Posterior cingulate gyrus (tissue), 11 donors: ENCODE data around the gene PLCH2.
A peak's percentile ranks its signal among the peaks of the same experiment; 100 is the strongest.

ENCODE experiments used
- DNase-seq, 10 donors: peaks; one replicate each; pipeline versions ENCODE4 v3.0.0 to v3.0.0-alpha.2; 2020 to 2021; ENCODE audit warnings: mixed read lengths in 3 of 10
- intact Hi-C: fragments of 100-400 bp; cut with DNase I; formaldehyde crosslinking; loops from one replicate; pipeline ENCODE4 v1.15.1; 2023

Gene PLCH2

DNA sequence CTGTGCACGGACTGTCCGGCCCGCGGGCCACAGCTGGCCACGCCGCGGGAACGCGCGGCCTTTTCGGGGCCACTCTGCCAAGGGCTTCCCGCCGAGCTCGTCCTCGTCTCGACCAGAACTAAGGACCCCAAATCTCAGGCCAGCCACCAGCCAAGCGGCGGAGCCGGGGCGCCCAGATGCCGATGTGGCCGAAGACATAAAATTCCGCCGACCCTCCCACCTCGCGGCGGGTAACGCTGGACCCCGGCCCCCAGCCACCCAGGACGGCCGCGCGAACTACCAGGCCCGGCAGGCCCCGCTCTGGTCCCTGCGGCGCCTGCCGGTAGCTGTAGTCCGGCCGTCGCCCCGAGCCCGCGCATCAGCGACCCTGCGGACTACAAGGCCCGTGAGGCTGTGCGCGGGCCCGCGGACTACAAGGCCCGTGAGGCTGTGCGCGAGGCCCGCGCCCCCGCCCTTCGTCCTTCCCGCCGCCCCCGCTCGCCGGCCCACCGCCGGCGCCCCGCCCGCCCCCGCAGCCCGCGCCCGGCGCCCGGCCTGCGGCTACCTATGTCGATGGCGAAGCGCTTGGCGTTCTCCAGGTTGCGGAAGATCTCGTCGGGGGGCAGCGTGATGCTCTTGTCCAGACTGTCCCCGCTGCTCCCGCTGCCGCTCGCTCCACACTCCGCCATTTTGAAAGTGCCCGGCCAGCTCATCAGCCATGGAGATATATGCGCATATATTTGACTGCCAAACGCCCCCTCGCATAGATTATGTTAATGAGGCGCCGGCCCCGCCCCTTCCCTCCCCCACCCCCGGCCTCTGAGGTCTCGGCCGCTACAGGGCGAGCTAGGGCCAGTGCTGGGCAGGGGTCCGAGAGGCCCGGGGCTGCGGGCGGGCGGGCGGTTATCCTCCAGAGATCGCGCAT, 50.1 kb downstream of the PLCH2 start, which contains the start of gene PANK4:
Gene PANK4, minus strand, starts transcription at position 677 of the 904 bp plus-strand sequence. Its CDS starts 9 bp downstream, at position 668.
- intact Hi-C loops: loop anchor here (1.0 to 5.0 kb wide), 4 partner anchors 23 to 135 kb away; partner anchors contain the start of genes MORN1, PEX10, PRXL2B and RER1
- DNase-seq: peak; percentile 84 to 99 (median 91)

GRCh38 chr1:2526824-2527555, 50.9 kb downstream of the PLCH2 start:
- peak in 9 of 10 donors; percentile 63 to 96 (median 73) for DNase-seq
- intact Hi-C loops: loop anchor here (1.0 to 5.0 kb wide), 4 partner anchors 22 to 136 kb away; partner anchors contain the start of genes MORN1, PEX10, PRXL2B and RER1

- no peak for DNase-seq
- intact Hi-C loops: loop anchor here (2.0 to 5.0 kb wide), 3 partner anchors 21 to 115 kb away; partner anchors contain the start of genes PEX10 and PRXL2B
Measured at GRCh38 chr1:2527556-2527860, 51.4 kb downstream of the PLCH2 start.

GRCh38 chr1:2528016-2528415, 51.9 kb downstream of the PLCH2 start:
- peak in 5 of 10 donors; percentile 48 to 90 (median 65) for DNase-seq
- intact Hi-C loops: loop anchor here (5.0 kb wide), 1 partner anchor 116 kb away; the partner anchor contains the start of gene PEX10

GRCh38 chr1:2528611-2528965, 52.5 kb downstream of the PLCH2 start:
- no peak for DNase-seq
- intact Hi-C loops: loop anchor here (5.0 kb wide), 1 partner anchor 116 kb away; the partner anchor contains the start of gene PEX10

DNA sequence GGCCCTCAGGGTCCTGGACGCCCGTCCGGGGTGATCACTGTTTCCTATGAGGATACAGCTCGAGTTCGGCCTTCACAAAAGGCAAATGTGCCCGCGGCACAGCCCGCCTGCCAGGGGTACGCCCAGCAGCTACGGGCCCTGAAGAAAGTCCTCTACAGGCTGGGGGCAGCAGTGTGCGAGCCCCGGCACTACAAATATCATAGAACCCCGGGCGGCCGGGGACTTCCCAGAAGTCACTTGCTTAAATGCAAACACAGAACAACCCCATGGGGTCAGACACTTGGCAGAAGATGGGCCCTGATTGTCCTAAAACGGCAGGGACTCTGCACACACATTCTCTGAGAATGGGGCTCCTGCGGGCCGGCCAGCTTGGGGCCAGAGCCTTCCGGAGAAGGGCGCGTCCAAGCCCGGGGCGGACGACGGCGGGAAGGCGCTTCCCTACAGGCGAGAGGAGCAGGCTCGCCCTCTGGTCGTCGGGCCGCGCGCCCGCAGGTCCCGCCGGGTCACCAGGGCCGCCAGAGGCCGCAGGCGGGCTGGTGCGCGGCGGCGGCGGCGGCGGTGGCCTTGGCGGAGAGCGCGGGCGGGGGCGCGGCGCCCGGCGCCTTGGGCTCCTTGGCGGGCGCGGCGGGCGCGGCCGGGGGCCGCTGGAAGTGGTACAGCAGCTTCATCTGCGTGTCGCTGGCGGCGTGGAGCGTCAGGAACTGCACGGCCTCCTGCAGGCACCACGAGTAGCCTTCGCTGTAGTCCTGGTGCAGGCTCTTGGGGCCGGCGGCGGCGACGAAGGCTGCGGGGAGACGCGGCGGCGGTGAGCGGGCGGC, 53.1 kb downstream of the PLCH2 start:
- peak in 1 of 10 donors; percentile 52 for DNase-seq
- intact Hi-C loops: loop anchor here (5.0 kb wide), 1 partner anchor 117 kb away; the partner anchor contains the start of gene PEX10

DNA sequence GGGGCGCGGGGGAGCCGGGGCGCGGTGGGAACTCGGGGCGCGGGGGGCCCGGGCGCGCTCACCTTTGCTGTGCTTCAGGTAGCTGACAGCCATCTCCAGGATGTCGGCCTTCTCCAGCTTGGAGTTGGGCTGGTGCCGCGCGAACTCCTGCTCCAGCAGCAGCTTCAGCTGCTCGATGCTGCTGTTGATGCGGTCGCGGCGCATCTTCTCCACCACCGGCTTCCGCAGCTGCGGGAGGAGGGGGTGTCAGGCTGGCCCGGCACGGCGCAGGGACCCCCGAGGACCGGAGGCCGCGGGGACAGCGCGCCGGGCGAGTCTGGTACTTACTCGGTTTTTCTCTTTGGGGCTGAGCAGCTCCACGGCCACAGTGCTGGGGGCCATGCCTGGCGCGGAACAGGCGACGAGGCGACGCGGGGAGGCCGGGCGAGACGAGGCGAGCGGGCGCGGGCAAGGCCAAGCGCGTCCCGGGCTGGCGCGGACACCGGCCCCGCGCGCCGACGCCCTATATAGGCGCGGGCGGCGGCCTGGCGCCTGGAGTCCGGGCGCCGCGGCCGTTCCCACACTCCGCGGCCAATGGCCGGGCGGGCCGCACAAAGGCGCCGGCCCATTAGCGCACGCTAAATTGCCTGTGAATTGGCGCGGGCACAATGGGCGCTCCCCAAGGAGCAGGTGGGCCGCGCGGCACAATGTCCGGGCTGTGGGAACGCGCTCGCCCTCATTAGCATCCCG, 53.9 kb downstream of the PLCH2 start, which contains the start of gene HES5:
Gene HES5, minus strand, starts transcription at position 480 of the 729 bp plus-strand sequence. Its CDS starts 99 bp downstream, at position 381.
- intact Hi-C loops: loop anchor here (5.0 kb wide), 1 partner anchor 118 kb away; the partner anchor contains the start of gene PEX10
- peak in 4 of 10 donors; percentile 69 to 89 (median 80) for DNase-seq

DNA sequence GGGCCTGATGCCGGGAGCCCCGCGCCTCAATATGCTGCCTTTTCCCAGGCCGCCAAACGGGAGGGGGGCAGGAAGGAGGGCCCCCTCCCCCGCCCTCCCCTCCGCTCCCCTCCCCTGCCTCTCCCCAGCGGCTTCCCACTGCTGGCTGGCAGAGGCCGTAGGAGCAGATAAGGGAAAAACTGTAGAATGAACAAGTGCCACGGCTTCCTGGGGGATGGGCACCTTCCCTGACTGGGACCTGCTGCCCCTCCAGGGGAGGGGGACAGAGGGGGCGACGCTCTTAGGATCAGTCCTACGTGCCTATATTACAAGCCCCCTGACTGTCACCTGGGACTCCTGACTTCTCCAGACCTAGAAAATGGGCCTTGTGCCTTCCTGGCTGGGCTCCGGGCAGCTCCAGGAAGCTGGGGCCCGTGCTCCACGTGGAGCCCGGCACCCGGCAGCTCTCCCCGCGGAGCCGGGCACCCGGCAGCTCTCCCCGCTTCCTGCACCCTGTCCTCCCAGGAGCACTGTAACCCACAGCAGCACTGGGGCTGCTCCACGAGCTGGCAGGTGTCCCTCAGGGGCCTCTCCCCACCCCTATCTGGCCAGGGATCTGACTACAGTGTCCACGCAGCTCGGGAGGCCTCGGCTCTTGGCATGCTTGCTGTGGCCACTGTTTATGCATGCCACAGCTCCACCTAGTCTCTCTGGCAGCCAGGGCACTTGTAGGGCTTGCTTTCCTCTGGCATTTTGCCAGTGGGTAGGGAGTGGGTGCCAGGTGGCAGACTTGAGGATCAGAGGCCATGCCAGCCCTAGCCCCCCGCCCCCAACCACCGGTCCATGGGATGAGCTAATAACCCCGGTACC, 54.6 kb downstream of the PLCH2 start:
- intact Hi-C loops: no loop called here
- peak in 2 of 10 donors; percentile 88 to 89 for DNase-seq

DNA sequence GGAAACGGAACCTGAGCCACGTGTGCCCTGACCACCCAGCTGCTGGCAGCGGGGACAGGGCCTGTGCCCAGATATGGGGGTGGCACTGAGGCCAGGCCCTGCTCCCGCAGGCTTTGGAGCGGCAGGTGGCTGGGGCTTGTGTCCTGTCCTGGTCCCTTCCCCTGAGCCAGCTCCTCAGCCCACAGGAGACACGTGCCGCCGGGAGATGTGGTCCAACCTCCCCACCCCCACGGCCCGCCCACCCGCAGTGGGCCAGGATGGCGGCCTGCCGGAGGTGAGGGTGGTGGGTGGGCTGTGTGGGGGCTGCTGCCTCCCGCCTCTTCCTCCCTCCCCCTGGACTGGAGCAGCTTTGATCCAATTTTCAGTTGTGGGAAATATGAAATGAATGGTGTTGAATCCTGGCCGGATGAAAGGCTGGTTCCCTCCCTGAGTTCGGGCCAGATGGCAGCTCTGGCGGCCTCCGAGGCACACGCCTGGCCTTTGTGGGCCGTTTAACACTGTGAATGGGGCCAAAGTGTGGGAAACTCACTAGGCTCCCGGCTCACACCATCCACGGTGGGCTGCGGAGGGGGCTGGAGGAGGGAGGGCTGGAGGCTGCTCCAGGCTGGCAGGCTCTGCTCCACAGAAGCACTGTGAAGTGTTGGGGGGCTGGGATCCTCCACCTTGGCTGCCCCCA, 56.5 kb downstream of the PLCH2 start:
- peak in 1 of 10 donors; percentile 84 for DNase-seq
- intact Hi-C loops: no loop called here

- no peak for DNase-seq
- intact Hi-C loops: no loop called here
Measured at GRCh38 chr1:2533365-2533764, 57.3 kb downstream of the PLCH2 start.

GRCh38 chr1:2534315-2534686, 58.2 kb downstream of the PLCH2 start:
- no peak for DNase-seq
- intact Hi-C loops: no loop called here

- no peak for DNase-seq
- intact Hi-C loops: no loop called here
Measured at GRCh38 chr1:2534687-2535441, 58.8 kb downstream of the PLCH2 start.

- intact Hi-C loops: no loop called here
- DNase-seq: no peak
Measured at GRCh38 chr1:2535455-2535854, 59.4 kb downstream of the PLCH2 start.

- no peak for DNase-seq
- intact Hi-C loops: no loop called here
Measured at GRCh38 chr1:2535981-2536380, 59.9 kb downstream of the PLCH2 start.

- DNase-seq: no peak
- intact Hi-C loops: no loop called here
Measured at GRCh38 chr1:2537784-2538115, 61.7 kb downstream of the PLCH2 start.

- intact Hi-C loops: no loop called here
- DNase-seq: no peak
Measured at GRCh38 chr1:2538376-2538775, 62.3 kb downstream of the PLCH2 start.

- DNase-seq: no peak
- intact Hi-C loops: no loop called here
Measured at GRCh38 chr1:2538872-2539271, 62.8 kb downstream of the PLCH2 start.
